ENCODE data around the gene TOP3B. TPM values are rescaled to one million over a fixed set of nuclear protein-coding genes. Genes with fewer than 3 reads are reported as not detected.

TOP3B gene
- total and polyA plus RNA-seq, 2 experiments from 2014 or later: 35.7 to 77.7 TPM

DNA sequence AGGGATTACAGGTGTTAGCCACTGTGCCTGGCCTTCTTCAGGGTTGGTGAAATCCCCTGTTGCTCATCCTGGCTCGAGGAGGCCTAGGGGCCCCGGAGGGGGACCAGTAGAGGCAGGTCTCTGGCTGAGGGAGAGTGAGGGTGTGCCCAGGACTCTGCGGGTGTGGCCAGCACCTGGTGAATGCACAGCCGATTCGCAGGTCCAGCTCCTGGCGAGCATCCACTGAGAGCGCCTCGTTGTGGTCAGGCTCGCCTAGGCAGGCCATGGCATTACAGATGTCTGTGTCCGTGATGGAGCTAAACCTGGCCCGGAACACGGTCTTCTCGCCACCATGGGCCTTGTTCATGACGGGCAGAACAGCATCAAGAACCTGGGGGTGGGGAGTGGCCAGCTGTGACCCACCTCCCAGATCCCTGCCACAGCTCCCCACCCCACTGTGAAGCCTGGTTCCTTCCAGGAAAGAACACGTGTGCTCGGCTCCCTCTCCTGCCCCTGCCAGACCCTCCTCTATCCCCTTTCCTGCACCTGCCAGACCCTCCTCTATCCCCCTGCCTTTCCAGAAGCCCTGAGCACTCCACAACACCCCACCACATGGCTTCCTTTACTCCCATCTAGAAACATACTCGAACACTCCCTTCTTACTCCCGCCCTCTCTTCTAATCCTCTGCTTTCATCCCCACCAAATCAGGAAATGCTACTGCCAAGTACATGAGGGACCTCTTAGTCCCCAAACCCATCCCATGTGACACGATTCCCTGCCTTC, 12.4 kb downstream of the TOP3B start:
- Mint-ChIP-seq H3K4me1 (no peaks in the 10 kb centered on the region), H3K36me3 (ENCODE audit: low read depth) (peaks cover 82% of the 10 kb centered on the region), H3K27ac (no peak overlapping the region), H3K4me3 (no peak overlapping the region), H3K27me3 (ENCODE audit: insufficient read depth, low read depth, poor library complexity) (peaks cover 10% of the 10 kb centered on the region), H3K9me3 (no peaks in the 10 kb centered on the region)
- Histone ChIP-seq H3K36me3 (ENCODE audit: insufficient read depth) (peaks cover 14% of the 10 kb centered on the region; the same call in 1 of the 2 replicates), H3K27ac (ENCODE audit: low read depth) (no peak overlapping the region), H3K4me3 (no peak overlapping the region), H3K9me2 (ENCODE audit: insufficient read depth) (no peaks in the 10 kb centered on the region), H3K27me3 (ENCODE audit: insufficient read depth) (no peaks in the 10 kb centered on the region), H3K4me1 (ENCODE audit: insufficient read depth) (no peaks in the 10 kb centered on the region), H3K4me2 (no peak overlapping the region), H3F3A (replicated peaks; ENCODE audit: low read depth) (no peaks in the 10 kb centered on the region), H2AFZ (no peak overlapping the region), H4K20me1 (replicated peaks; ENCODE audit: insufficient read depth) (peaks cover 10% of the 10 kb centered on the region), H3K79me2 (replicated peaks; ENCODE audit: insufficient read depth) (no peaks in the 10 kb centered on the region)
- TF ChIP-seq ZNF462 (CRISPR knock-in tag; IDR thresholded peaks at IDR 0.05): no peak
- no peak for TF ChIP-seq POLR2AphosphoS5 (IDR thresholded peaks at IDR 0.05; ENCODE audit: low read depth)
- no peak for TF ChIP-seq CTCF (conservative IDR thresholded peaks at IDR 0.05; ENCODE audit: low read depth in 2 of 2)
- no peak for TF ChIP-seq ZNF114 (CRISPR knock-in tag; IDR thresholded peaks at IDR 0.05)
- no peak for TF ChIP-seq NANOG (IDR thresholded peaks at IDR 0.05; ENCODE audit: borderline replicate concordance)
- no peak for TF ChIP-seq CREB1 (CRISPR knock-in tag; IDR thresholded peaks at IDR 0.05; ENCODE audit: low read depth)
- ATAC-seq (no peak), DNase-seq (ENCODE audit: low spot score) (no peak)

Data from GM23338 (cell line).